Glomerular endothelial cell (primary cell): ENCODE data around the gene PPFIBP2. TPM values are rescaled to one million over a fixed set of nuclear protein-coding genes. Genes with fewer than 3 reads are reported as not detected.

Experiments
- DNase-seq: peaks from one replicate; pipeline ENCODE4 v3.0.0-alpha.2; 2011; ENCODE audit warnings: low read depth, low spot score; ENCODE audit errors: extremely low read depth
- total RNA-seq: library from RNA; depleted of rRNA; stranded (reverse); fragments of >200 nt; gene quantifications from 2 replicates; pipeline ENCODE4 v1.2.3, GENCODE V29; 2015

Gene PPFIBP2
- total RNA-seq, 1 donor from 2014 or later, result 2.4 TPM

DNA sequence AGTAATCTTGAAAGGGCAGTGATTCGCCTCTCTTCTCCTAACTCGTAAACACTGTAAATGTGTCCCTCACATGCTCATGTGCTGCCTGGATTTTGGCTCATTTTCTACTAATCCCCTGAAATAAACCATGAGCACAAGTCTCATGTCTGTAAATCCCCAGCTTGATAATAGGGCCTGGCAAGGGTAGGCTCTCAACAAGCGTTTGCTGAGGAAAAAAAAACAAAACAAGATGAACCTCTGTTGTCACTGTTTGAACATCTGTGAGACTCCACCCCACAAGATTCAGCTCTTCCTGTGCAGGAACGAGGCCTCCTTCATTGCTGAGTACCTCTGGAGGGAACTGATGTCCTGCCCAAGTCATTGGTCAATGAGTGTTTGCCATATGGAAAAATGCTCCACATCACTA, 164.0 kb downstream of the PPFIBP2 start:
- DNase-seq, result no peak

DNA sequence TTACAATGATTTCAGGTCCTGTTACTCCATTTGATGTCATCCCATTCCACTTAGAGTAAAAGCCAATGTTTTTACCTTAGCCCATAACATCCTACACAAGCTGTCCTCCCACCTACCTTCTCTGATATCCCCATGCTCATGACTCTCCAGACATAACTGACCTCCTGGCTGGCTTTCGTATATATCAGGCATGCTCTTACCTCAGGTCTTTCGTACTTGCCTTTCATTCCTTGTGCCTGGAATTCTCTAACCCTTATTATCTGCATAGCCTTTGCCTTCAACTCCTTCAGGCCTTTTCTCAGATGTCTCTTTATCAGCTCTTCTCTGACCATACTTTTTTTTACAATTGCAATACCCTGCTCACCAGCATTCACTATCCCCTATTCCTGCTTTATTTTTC, 169.8 kb downstream of the PPFIBP2 start:
- no peak for DNase-seq

DNA sequence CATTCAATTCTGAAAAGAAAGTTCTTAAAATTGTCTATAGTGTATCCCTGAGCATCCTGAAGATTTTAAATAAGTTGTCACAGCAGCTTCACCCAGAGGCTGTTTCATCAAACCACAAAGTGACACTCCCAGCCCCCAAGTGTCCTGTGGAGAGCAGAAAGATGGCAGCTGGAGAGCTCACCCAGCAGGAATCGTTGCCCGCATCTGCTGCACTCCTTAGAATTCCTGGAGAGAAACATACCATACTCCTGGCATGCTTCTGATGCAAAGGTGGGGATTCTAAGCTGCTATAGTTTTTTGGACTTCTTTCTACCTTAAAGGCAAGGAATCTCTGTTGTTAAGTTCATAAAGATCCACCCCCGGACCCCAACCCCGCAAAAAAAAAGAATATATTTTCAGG, 173.0 kb downstream of the PPFIBP2 start:
- no peak for DNase-seq

DNA sequence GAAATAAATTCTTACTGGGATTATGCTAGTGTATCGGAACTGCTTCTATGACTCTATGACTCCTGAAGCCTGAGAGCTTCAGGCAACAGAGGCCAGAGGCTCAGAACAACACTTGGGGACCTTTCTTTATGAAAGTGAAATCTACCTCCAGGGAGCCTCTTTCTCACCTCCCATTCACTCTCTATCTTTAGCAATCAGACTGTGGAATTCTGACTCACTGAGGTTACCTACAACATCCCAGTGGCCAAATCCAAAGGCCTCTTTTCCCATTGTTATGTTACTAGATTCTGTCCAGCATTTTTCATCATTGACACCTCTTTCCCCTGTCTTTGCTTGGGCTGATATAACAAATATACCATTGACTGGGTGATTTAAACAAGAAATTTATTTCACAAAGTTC, 173.6 kb downstream of the PPFIBP2 start:
- no peak for DNase-seq

DNA sequence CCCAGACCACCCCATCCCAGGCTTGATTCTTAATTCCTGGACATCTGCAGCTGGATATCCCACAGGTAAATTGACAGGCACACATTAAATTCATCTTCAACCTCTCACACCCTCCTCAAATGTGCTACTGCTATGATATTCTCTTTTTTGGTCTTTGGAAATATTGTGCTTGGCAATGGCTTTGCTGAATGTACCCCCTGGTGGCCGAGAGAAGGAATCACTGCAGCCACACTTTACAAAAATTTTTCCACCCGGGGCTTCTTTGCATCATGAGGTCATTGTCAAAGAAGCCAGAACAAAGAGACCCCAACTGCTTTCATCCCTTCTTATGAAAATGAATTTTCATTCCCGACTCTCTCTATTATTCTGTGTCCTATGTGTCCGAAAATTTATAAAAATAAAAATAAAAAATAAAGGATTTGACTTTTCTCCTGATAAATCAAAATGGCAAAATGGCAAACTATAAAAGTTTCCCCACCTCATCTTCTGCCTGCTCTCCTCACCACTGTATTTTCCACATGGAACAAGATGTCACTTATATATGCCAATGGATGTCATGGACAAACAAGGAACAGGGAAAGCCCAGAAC, 174.5 kb downstream of the PPFIBP2 start:
- DNase-seq, result no peak

DNA sequence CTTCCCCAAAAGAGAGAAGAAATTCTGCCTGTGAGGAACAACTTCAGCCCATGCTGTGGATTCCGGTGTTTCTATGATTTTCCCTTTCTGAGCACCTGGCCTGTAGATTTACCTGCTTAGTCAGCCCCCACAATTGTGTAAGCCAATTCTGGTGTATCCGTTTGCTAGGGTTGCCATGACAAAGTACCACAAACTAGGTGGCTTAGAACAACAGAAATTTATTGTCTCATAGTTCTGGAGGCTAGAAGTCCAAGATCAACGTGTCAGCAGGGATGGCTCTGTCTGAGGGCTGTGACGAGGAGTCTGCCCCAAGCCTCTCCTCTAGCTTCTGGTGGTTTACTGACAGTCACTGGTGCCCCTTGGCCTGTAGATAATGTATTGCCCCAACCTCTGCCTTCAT, 175.4 kb downstream of the PPFIBP2 start:
- no peak for DNase-seq

DNA sequence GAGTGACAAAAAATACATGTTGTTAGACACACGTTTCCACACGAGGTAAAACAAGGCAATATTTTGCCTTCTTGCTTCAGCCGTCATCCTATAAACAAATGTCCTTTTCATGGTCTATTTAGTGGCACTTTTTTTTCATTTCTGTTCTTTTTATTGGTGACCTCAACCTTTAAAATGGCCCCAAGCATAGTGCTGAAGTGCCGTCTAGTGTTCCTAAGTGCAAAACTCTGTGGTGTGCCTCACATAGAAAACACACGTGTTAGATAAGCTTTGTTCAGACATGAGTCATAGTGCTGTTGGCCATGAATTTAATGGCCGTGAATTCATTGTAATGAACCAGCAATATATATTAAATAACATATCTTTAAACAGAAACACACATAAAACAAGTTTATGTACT, 176.8 kb downstream of the PPFIBP2 start:
- DNase-seq, result no peak

DNA sequence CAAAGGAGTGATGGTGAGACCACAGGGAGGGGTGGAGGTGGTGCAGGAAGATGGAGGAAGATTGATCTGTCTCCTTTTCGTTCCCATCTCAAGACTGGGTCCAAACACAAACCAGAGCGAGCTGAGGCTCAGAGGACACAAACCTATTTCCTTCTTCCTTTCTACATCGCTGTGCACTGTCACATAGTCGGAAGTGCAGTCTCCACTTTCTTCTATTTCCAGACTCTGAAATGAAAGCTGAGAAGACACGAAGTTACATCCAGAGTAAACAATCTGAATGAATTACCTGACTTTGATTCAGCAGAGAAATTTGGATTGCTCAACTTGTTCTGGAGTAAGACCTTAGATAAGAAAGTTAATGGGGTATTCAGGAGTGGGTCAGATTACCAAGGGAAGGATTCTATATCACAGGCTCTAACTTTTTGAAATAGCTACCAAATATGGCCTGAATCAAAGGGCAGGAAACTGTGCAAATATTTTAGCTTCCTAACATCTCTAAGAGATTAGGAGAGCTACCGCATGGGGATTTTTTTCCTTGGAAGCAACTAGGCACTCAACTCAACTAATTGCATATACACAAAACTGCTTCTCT, 178.1 kb downstream of the PPFIBP2 start:
- no peak for DNase-seq

DNA sequence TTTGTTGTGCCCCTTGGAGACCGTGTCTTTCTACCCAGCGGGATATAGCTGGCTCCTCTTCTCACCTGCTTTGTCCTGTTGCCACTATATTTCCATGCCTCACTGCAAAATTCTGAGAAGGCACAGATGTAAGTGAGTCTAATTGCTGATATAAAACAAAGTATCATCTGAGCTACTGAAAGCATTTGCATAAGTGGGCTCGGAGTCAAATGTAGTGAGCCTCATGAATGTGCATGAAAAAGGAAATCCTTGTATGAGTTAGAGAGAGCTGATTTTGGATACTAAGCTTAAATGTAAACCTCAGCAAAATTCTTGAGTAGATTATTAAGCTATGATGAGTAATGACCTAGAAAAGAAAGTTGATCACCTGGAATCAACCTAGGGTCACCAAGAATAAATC, 178.6 kb downstream of the PPFIBP2 start:
- no peak for DNase-seq

DNA sequence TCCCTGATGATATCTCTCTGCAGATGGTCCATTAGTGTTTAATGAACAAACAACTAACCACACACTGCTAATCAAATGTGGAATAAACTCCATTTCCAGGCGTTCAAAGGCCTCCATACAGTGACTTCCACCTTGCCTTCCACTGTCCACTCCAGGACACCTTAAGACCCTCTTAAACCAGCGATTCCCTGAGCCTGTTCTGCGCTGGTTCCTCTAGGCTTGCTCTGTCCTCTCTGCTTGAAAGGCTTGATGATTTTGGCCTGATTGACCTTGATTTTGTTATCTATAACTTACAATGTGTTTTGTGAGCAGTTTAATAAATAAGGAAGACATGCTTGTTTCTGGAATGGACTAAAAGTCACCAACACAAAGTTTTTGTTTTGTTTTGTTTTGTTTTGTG, 180.4 kb downstream of the PPFIBP2 start:
- DNase-seq, result no peak

DNA sequence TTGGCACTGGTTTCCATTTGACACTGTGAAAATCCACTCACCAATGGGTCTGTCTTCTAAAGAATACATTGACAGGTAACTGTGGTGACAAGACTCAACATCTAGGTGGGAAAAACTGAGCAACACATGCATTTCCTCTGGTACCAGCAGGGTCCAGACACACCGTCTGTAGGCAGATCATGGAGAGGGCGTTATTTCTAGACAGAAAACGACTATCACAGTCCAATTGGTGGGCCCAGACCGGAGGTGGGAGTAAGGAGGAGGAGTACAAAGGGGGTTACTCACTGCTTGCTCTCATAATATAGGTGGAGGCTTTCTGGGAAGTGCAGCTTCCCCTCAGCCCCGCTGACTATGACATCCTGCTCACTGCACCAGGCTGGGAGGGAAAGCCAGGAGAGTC, 182.6 kb downstream of the PPFIBP2 start:
- DNase-seq, result no peak

Other genes with a start within 250 kb of the PPFIBP2 start
- not detected in 2 replicates for gene OLFML1, start 28.5 kb upstream of the PPFIBP2 start, total RNA-seq
- gene CYB5R2, start 159.5 kb downstream of the PPFIBP2 start, total RNA-seq, result 2.4 and 3.2 TPM in 2 replicates
- gene OVCH2, start 192.5 kb downstream of the PPFIBP2 start, total RNA-seq, result not detected in 2 replicates